IMR-90 (cell line): ENCODE measurements around the gene DCDC1. TPM values are rescaled to one million over a fixed set of nuclear protein-coding genes. Genes with fewer than 3 reads are reported as not detected.

ENCODE experiments used
- ATAC-seq: fragments of 200-7000 bp; cut with Tn5 transposase; 2 replicates; pipeline ENCODE4 v1.9.1; 2020; ENCODE audit warnings: low read depth, mild to moderate bottlenecking, moderate library complexity
- BruUV-seq: library from RNA; stranded (reverse); fragments of 400-500 nt; replicated peaks from 2 replicates; lab custom pipeline; 2021; lab: Mats Ljungman, UMichigan
- CTCF ChIA-PET: fragments of 300-600 bp; formaldehyde crosslinking; extraction: SDS; loops from one replicate; lab custom pipeline; 2021; ENCODE audit warnings: antibody characterized with exemption; lab: Yijun Ruan, JAX
- POLR2A ChIA-PET: fragments of 300-600 bp; sonication (Branson Sonifier 250); formaldehyde crosslinking; loops from one replicate; lab custom pipeline; 2022; ENCODE audit warnings: antibody characterized with exemption; ENCODE audit not compliant: unreplicated experiment; lab: Charles Lee
- DNase-seq: peaks from one replicate; pipeline ENCODE4 v3.0.0; 2013
- H2AFZ ChIP-seq: replicated peaks from 2 replicates; pipeline ENCODE3; 2013; ENCODE audit warnings: low read length, mild to moderate bottlenecking; ENCODE audit not compliant: poor library complexity
- H2AK5ac ChIP-seq: 2 replicates; pipeline ENCODE4 v1.6.1; 2013; ENCODE audit warnings: low read depth, low read length, inconsistent platforms
- H2AK9ac ChIP-seq: replicated peaks from 2 replicates; pipeline ENCODE3; 2013; ENCODE audit warnings: mild to moderate bottlenecking, low read depth, low read length, moderate library complexity; ENCODE audit not compliant: poor library complexity
- H2BK120ac ChIP-seq: 2 replicates; pipeline ENCODE4 v1.6.1; 2013; ENCODE audit warnings: low read depth, low read length, inconsistent platforms
- H2BK15ac ChIP-seq: 3 replicates; pipeline ENCODE4 v1.6.1; 2013; ENCODE audit warnings: low read depth, low read length, inconsistent platforms
- H2BK20ac ChIP-seq: 2 replicates; pipeline ENCODE4 v1.6.1; 2013; ENCODE audit warnings: low read depth, mild to moderate bottlenecking, inconsistent platforms, low read length, moderate library complexity
- H2BK5ac ChIP-seq: 2 replicates; pipeline ENCODE4 v1.6.1; 2013; ENCODE audit warnings: mild to moderate bottlenecking, low read depth, low read length, inconsistent platforms; ENCODE audit not compliant: poor library complexity, severe bottlenecking
- H3K14ac ChIP-seq: replicated peaks from 2 replicates; pipeline ENCODE4 v1.6.1; 2013; ENCODE audit warnings: low read depth, low read length, inconsistent platforms
- H3K18ac ChIP-seq: 2 replicates; pipeline ENCODE4 v1.6.1; 2013; ENCODE audit warnings: low read depth, low read length, control low read depth
- H3K23ac ChIP-seq: 2 replicates; pipeline ENCODE4 v1.6.1; 2013; ENCODE audit warnings: low read depth, low read length, inconsistent platforms
- H3K27ac ChIP-seq: 2 replicates; pipeline ENCODE4 v1.5.1; 2013; ENCODE audit warnings: mild to moderate bottlenecking, control low read depth, low read length; ENCODE audit not compliant: insufficient read depth
- H3K27me3 ChIP-seq: 2 replicates; pipeline ENCODE4 v1.6.1; 2013; ENCODE audit warnings: low read length; ENCODE audit not compliant: control insufficient read depth, insufficient read depth
- H3K36me3 ChIP-seq: 2 replicates; pipeline ENCODE4 v1.6.1; 2013; ENCODE audit warnings: low read length, mixed read lengths; ENCODE audit not compliant: control insufficient read depth, insufficient read depth
- H3K4ac ChIP-seq: 2 replicates; pipeline ENCODE4 v1.6.1; 2013; ENCODE audit warnings: low read depth, low read length, inconsistent platforms
- H3K4me1 ChIP-seq: 2 replicates; pipeline ENCODE4 v1.6.1; 2013; ENCODE audit warnings: low read length, mixed read lengths; ENCODE audit not compliant: control insufficient read depth, insufficient read depth
- H3K4me2 ChIP-seq: 2 replicates; pipeline ENCODE4 v1.6.1; 2013; ENCODE audit warnings: low read depth, mild to moderate bottlenecking, control low read depth, low read length, moderate library complexity
- H3K4me3 ChIP-seq: 2 replicates; pipeline ENCODE4 v1.5.1; 2013; ENCODE audit warnings: low read depth, mild to moderate bottlenecking, control low read depth, low read length, moderate library complexity; ENCODE audit not compliant: insufficient read depth
- H3K56ac ChIP-seq: 2 replicates; pipeline ENCODE4 v1.6.1; 2013; ENCODE audit warnings: low read length, inconsistent platforms; ENCODE audit not compliant: insufficient read depth; ENCODE audit errors: extremely low read depth
- H3K79me1 ChIP-seq, 2 experiments: 2 replicates each; pipeline ENCODE4 v1.6.1; 2013; ENCODE audit warnings: low read length in 2 of 2, inconsistent platforms in 1 of 2, low read depth in 1 of 2
- H3K9ac ChIP-seq: 2 replicates; pipeline ENCODE4 v1.6.1; 2013; ENCODE audit warnings: low read depth, low read length, control low read depth
- H3K9me1 ChIP-seq: 2 replicates; pipeline ENCODE4 v1.6.1; 2013; ENCODE audit warnings: low read length, inconsistent platforms; ENCODE audit not compliant: insufficient read depth
- H3K9me3 ChIP-seq: 2 replicates; pipeline ENCODE4 v1.6.1; 2013; ENCODE audit warnings: low read length; ENCODE audit not compliant: control insufficient read depth, insufficient read depth
- H4K20me1 ChIP-seq: 2 replicates; pipeline ENCODE4 v1.6.1; 2013; ENCODE audit warnings: low read length, inconsistent platforms; ENCODE audit not compliant: insufficient read depth
- H4K5ac ChIP-seq: 2 replicates; pipeline ENCODE4 v1.6.1; 2013; ENCODE audit warnings: mild to moderate bottlenecking, low read depth, low read length, control low read depth
- H4K8ac ChIP-seq, 2 experiments: 2 replicates each; pipeline ENCODE4 v1.6.1; 2013; ENCODE audit warnings: low read depth in 2 of 2, low read length in 2 of 2, control low read depth in 1 of 2, inconsistent platforms in 1 of 2
- H4K91ac ChIP-seq: 2 replicates; pipeline ENCODE4 v1.6.1; 2013; ENCODE audit warnings: low read depth, low read length, inconsistent platforms; ENCODE audit not compliant: insufficient read depth
- BHLHE40 ChIP-seq: fragments of 150-350 bp; IDR thresholded peaks from 2 replicates; pipeline ENCODE4 v1.6.1; 2016; ENCODE audit warnings: mild to moderate bottlenecking, low read depth, low read length
- CEBPB ChIP-seq: IDR thresholded peaks from 2 replicates; pipeline ENCODE4 v1.6.1; 2012; ENCODE audit warnings: low read depth, low read length, improper control_type of control experiment
- CHD1 ChIP-seq: IDR thresholded peaks from 2 replicates; pipeline ENCODE4 v1.6.1; 2012; ENCODE audit warnings: low read depth, low read length, improper control_type of control experiment
- FOS ChIP-seq: fragments of 150-350 bp; IDR thresholded peaks from 2 replicates; pipeline ENCODE4 v1.6.1; 2016; ENCODE audit warnings: low read depth, low read length
- MAFK ChIP-seq: IDR thresholded peaks from 2 replicates; pipeline ENCODE4 v1.6.1; 2012; ENCODE audit warnings: low read depth, low read length, improper control_type of control experiment
- MAZ ChIP-seq: IDR thresholded peaks from 2 replicates; pipeline ENCODE4 v1.6.1; 2012; ENCODE audit warnings: low read depth, mild to moderate bottlenecking, low read length, improper control_type of control experiment, moderate library complexity, borderline replicate concordance
- MXI1 ChIP-seq: IDR thresholded peaks from 2 replicates; pipeline ENCODE4 v1.6.1; 2012; ENCODE audit warnings: low read depth, mild to moderate bottlenecking, low read length, moderate library complexity, borderline replicate concordance
- POLR2A ChIP-seq: IDR thresholded peaks from 2 replicates; pipeline ENCODE4 v1.6.1; 2012; ENCODE audit warnings: mild to moderate bottlenecking, low read depth, low read length
- RAD21 ChIP-seq: IDR thresholded peaks from 2 replicates; pipeline ENCODE4 v1.6.1; 2012; ENCODE audit warnings: low read length, improper control_type of control experiment
- RFX5 ChIP-seq: IDR thresholded peaks from 2 replicates; pipeline ENCODE4 v1.8.0; 2012; ENCODE audit warnings: low read depth, mild to moderate bottlenecking, low read length, moderate library complexity
- SMC3 ChIP-seq: fragments of 150-350 bp; IDR thresholded peaks from 2 replicates; pipeline ENCODE4 v1.6.1; 2016; ENCODE audit warnings: low read depth, mild to moderate bottlenecking, antibody characterized with exemption, low read length, moderate library complexity
- WGBS, 2 experiments: methylation state at CpG; one replicate each; pipeline versions ENCODE4 v1.1.5 to v1.1.7; 2013; ENCODE audit warnings: missing lambda C conversion rate in 2 of 2; ENCODE audit not compliant: insufficient read length in 1 of 2; ENCODE audit errors: extremely low coverage in 2 of 2; 5-methylcytosine and 5-hydroxymethylcytosine counted together
- dilution Hi-C: fragments of 300-500 bp; cut with HindIII; formaldehyde crosslinking; loops from one replicate; pipeline ENCODE4 v1.14.3; 2018; ENCODE audit warnings: low sequenced_read_pairs; ENCODE audit not compliant: unreplicated experiment
- in situ Hi-C: fragments of 300-500 bp; cut with MboI; formaldehyde crosslinking; loops from 3 replicates; pipeline ENCODE4 v1.14.3; 2019; ENCODE audit warnings: low sequenced_read_pairs, inconsistent platforms, mixed read lengths
- intact Hi-C: fragments of 100-400 bp; cut with micrococcal nuclease; formaldehyde crosslinking; loops from 2 replicates; pipeline ENCODE4 v1.10.0; 2022
- polyA plus RNA-seq, 3 experiments: library from polyadenylated mRNA; depleted of rRNA; stranded (reverse); fragments of >200 nt; gene quantifications; 2 replicates each; pipeline ENCODE4 v1.2.3, GENCODE V29; 2012; ENCODE audit warnings: low replicate concordance in 1 of 3
- total RNA-seq: library from RNA; depleted of rRNA; stranded (reverse); fragments of >200 nt; gene quantifications from 2 replicates; pipeline ENCODE4 v1.2.3, GENCODE V29; 2012
- TF ChIP-seq, protein P1 (sequence below): conservative IDR thresholded peaks from 2 replicates; pipeline ENCODE4 v1.5.1; 2012; ENCODE audit warnings: mild to moderate bottlenecking, low read depth, low read length, improper control_type of control experiment
- TF ChIP-seq, protein P2 (sequence below): fragments of 150-350 bp; IDR thresholded peaks from 2 replicates; pipeline ENCODE4 v1.6.1; 2017; ENCODE audit warnings: mild to moderate bottlenecking, antibody characterized with exemption, low read length, low read depth
- TF ChIP-seq, protein P3 (sequence below): fragments of 150-350 bp; IDR thresholded peaks from 2 replicates; pipeline ENCODE4 v1.6.1; 2016; ENCODE audit warnings: low read depth, mild to moderate bottlenecking, low read length, moderate library complexity, borderline replicate concordance

The DCDC1 gene
- total and polyA plus RNA-seq, 2 of the 4 experiments (the other 2 are of a cell fraction): not detected

DNA sequence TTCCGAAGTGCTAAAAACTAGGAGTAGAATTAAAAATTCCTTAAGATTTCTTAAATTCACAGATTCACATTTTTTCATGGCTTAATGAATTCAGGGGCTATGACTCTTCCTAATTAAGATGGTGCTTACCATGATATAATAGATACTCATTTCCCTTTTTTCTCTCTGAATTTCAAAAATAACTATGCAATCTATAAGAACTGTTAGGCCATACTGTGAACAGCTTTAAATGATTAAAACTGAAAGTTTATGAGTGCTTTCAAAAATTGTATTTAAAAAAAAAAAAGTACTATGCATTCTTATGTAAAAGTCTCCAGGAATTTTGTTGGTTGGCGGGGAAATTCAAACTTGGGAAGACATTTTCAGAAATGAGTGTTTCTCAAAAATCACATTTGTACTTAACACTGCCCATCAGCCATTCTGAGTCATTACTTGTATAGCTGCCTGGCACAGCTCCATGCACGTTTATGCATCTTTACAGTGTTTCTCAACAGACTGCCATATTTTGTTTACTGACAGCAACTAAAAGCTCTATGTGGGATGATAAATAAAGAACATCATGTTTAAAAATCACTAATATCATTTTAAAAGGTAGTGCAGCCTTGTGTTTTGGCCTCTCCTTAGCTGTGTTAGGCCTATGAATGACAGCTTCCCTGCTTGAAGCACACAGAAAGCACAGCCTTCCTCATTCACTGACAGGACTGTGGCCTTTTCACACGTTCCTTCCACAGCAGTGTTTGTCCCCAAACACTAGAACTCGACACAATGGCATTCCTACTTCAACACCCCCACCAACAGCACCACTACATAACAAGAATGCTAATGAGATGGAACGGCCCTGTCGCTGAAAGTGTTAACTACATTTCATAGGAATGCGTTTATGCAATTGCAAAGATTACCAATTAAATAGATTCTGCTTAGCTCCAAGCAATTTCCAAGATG lies 131.4 kb downstream of the DCDC1 start:
- no peaks in the 10 kb centered on the region for H4K20me1 ChIP-seq
- no peak overlapping the region for H2AK9ac ChIP-seq
- no TSS peak for BruUV-seq
- POLR2A ChIA-PET: no interaction called here
- H3K27ac ChIP-seq: no peak overlapping the region
- no peak overlapping the region for H3K14ac ChIP-seq
- no peaks in the 10 kb centered on the region for H3K79me1 ChIP-seq
- H4K5ac ChIP-seq: no peak overlapping the region
- dilution Hi-C loops (no loop called here), in situ Hi-C loops (loop anchor here (25.0 kb wide), 1 partner anchor 924 kb away; no protein-coding TSS in a partner anchor), intact Hi-C loops (loop anchor here (5.0 to 10.0 kb wide), 3 partner anchors 247 to 814 kb away; no protein-coding TSS in a partner anchor)
- H3K27me3 ChIP-seq: no peaks in the 10 kb centered on the region
- H2BK5ac ChIP-seq: no peak overlapping the region
- H3K56ac ChIP-seq: no peak overlapping the region
- peak overlapping the region; percentile 63 for H2AFZ ChIP-seq
- no peaks in the 10 kb centered on the region for H3K36me3 ChIP-seq
- no peaks in the 10 kb centered on the region for H3K9me3 ChIP-seq
- no peak overlapping the region for H2BK120ac ChIP-seq
- DNase-seq (no peak), ATAC-seq (no peak)
- CTCF ChIA-PET: interaction anchor here (1.6 to 1.7 kb wide), 2 partner anchors 9 to 14 kb away, joined by 3 read pairs; no protein-coding TSS in a partner anchor
- no peaks in the 10 kb centered on the region for H3K9me1 ChIP-seq
- no peak overlapping the region for H4K8ac ChIP-seq
- no peak overlapping the region for H2AK5ac ChIP-seq
- H2BK20ac ChIP-seq: no peak overlapping the region
- no peak overlapping the region for H3K4me3 ChIP-seq
- TF ChIP-seq POLR2A: no peak
- TF ChIP-seq MAZ: no peak
- TF ChIP-seq, protein P1, sequence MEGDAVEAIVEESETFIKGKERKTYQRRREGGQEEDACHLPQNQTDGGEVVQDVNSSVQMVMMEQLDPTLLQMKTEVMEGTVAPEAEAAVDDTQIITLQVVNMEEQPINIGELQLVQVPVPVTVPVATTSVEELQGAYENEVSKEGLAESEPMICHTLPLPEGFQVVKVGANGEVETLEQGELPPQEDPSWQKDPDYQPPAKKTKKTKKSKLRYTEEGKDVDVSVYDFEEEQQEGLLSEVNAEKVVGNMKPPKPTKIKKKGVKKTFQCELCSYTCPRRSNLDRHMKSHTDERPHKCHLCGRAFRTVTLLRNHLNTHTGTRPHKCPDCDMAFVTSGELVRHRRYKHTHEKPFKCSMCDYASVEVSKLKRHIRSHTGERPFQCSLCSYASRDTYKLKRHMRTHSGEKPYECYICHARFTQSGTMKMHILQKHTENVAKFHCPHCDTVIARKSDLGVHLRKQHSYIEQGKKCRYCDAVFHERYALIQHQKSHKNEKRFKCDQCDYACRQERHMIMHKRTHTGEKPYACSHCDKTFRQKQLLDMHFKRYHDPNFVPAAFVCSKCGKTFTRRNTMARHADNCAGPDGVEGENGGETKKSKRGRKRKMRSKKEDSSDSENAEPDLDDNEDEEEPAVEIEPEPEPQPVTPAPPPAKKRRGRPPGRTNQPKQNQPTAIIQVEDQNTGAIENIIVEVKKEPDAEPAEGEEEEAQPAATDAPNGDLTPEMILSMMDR: no peak
- TF ChIP-seq MXI1: no peak
- TF ChIP-seq CHD1: no peak
- TF ChIP-seq RFX5: no peak
- TF ChIP-seq RAD21: no peak
- no peak for TF ChIP-seq SMC3
- TF ChIP-seq CEBPB: no peak
- TF ChIP-seq FOS: no peak
- TF ChIP-seq MAFK: no peak
- TF ChIP-seq, protein P2, sequence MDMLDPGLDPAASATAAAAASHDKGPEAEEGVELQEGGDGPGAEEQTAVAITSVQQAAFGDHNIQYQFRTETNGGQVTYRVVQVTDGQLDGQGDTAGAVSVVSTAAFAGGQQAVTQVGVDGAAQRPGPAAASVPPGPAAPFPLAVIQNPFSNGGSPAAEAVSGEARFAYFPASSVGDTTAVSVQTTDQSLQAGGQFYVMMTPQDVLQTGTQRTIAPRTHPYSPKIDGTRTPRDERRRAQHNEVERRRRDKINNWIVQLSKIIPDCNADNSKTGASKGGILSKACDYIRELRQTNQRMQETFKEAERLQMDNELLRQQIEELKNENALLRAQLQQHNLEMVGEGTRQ: no peak
- no peak for TF ChIP-seq BHLHE40
- TF ChIP-seq, protein P3, sequence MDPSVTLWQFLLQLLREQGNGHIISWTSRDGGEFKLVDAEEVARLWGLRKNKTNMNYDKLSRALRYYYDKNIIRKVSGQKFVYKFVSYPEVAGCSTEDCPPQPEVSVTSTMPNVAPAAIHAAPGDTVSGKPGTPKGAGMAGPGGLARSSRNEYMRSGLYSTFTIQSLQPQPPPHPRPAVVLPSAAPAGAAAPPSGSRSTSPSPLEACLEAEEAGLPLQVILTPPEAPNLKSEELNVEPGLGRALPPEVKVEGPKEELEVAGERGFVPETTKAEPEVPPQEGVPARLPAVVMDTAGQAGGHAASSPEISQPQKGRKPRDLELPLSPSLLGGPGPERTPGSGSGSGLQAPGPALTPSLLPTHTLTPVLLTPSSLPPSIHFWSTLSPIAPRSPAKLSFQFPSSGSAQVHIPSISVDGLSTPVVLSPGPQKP: no peak
- no peak overlapping the region for H3K23ac ChIP-seq
- no peak overlapping the region for H3K4me2 ChIP-seq
- no peak overlapping the region for H3K9ac ChIP-seq
- no peak overlapping the region for H3K18ac ChIP-seq
- H2BK15ac ChIP-seq: no peak overlapping the region
- no peaks in the 10 kb centered on the region for H3K4me1 ChIP-seq
- no CpG with 5 or more reads among the region's 8 CpGs for WGBS, 2 experiments
- no peak overlapping the region for H4K91ac ChIP-seq
- H3K4ac ChIP-seq: no peak overlapping the region
